ENCODE results near the gene GTF2IRD1. TPM values are rescaled to one million over a fixed set of nuclear protein-coding genes. Genes with fewer than 3 reads are reported as not detected.

Gene GTF2IRD1
- total and polyA plus RNA-seq, 2 of the 4 experiments (the other 2 are of a cell fraction): 4.1 to 21.9 TPM

GRCh38 chr7:74482197-74482467, 28.4 kb downstream of the GTF2IRD1 start:
- WGBS, 2 experiments (ENCODE audit: extremely low coverage in 2 of 2, insufficient read length in 1 of 2): no CpG with 5 or more reads among the region's 4 CpGs
- peaks cover 15 to 87% of the 10 kb centered on the region in 2 experiments for H3K79me1 ChIP-seq (ENCODE audit: low read depth in 1 of 2, low read length in 2 of 2)
- no peak overlapping the region for H3K23ac ChIP-seq (ENCODE audit: low read depth, low read length)
- H3K4me2 ChIP-seq (ENCODE audit: low read depth, low read length): no peak overlapping the region
- peak overlapping the region; percentile 79 for H2BK20ac ChIP-seq (ENCODE audit: low read depth, low read length)
- H4K20me1 ChIP-seq (ENCODE audit: insufficient read depth, low read length): peaks cover 40% of the 10 kb centered on the region
- POLR2A ChIA-PET (ENCODE audit: unreplicated experiment): no interaction called here
- peak overlapping the region; percentile 99 for H4K91ac ChIP-seq (ENCODE audit: insufficient read depth, low read depth, low read length)
- H3K18ac ChIP-seq (ENCODE audit: low read depth, low read length): peak overlapping the region; percentile 33; the same call in 1 of the 2 replicates
- ATAC-seq (ENCODE audit: low read depth) (no peak), DNase-seq (no peak)
- TF ChIP-seq FOS (IDR thresholded peaks at IDR 0.05; ENCODE audit: low read depth, low read length) (no peak), CEBPB (IDR thresholded peaks at IDR 0.05; ENCODE audit: low read depth, low read length) (peak; percentile 64; the same call in 1 of the 2 replicates), POLR2A (IDR thresholded peaks at IDR 0.05; ENCODE audit: low read depth, low read length) (no peak; the same call in 1 of the 2 replicates)
- H2AFZ ChIP-seq (replicated peaks; ENCODE audit: low read length, poor library complexity): no peak overlapping the region
- peak overlapping the region; percentile 45; the same call in 1 of the 2 replicates for H2AK5ac ChIP-seq (ENCODE audit: low read depth, low read length)
- BruUV-seq (replicated peaks): no TSS peak
- H3K27ac ChIP-seq (ENCODE audit: insufficient read depth, low read length): peak overlapping the region; percentile 34; the same call in 1 of the 2 replicates
- H3K14ac ChIP-seq (replicated peaks; ENCODE audit: low read depth, low read length): peak overlapping the region; percentile 73
- H3K9me1 ChIP-seq (ENCODE audit: insufficient read depth, low read length): peaks cover 24% of the 10 kb centered on the region
- CTCF ChIA-PET: no interaction called here
- peak overlapping the region in 1 of 2 experiments; percentile 81; a peak in 1 of 4 replicates for H4K8ac ChIP-seq (ENCODE audit: low read depth in 2 of 2, low read length in 2 of 2)
- peak overlapping the region; percentile 95 for H2BK120ac ChIP-seq (ENCODE audit: low read depth, low read length)
- no peak overlapping the region for H2AK9ac ChIP-seq (replicated peaks; ENCODE audit: low read depth, low read length, poor library complexity)
- no peaks in the 10 kb centered on the region for H3K36me3 ChIP-seq (ENCODE audit: control insufficient read depth, insufficient read depth, low read length)
- no peak overlapping the region for H3K56ac ChIP-seq (ENCODE audit: extremely low read depth, insufficient read depth, low read length)
- H2BK15ac ChIP-seq (ENCODE audit: low read depth, low read length): peak overlapping the region; percentile 49; the same call in 2 of the 3 replicates
- intact Hi-C loops (cut with micrococcal nuclease) (no loop called here), in situ Hi-C loops (cut with MboI; ENCODE audit: low sequenced_read_pairs) (no loop called here), dilution Hi-C loops (cut with HindIII; ENCODE audit: low sequenced_read_pairs, unreplicated experiment) (no loop called here)
- H3K9me3 ChIP-seq (ENCODE audit: control insufficient read depth, insufficient read depth, low read length): no peaks in the 10 kb centered on the region
- peak overlapping the region; percentile 73 for H3K4ac ChIP-seq (ENCODE audit: low read depth, low read length)
- H3K4me1 ChIP-seq (ENCODE audit: control insufficient read depth, insufficient read depth, low read length): peaks cover 55% of the 10 kb centered on the region
- peak overlapping the region; percentile 93 for H2BK5ac ChIP-seq (ENCODE audit: low read depth, low read length, poor library complexity, severe bottlenecking)
- H3K4me3 ChIP-seq (ENCODE audit: insufficient read depth, low read depth, low read length): no peak overlapping the region
- no peak overlapping the region for H3K9ac ChIP-seq (ENCODE audit: low read depth, low read length)
- peak overlapping the region; percentile 3 for H4K5ac ChIP-seq (ENCODE audit: low read depth, low read length)
- H3K27me3 ChIP-seq (ENCODE audit: control insufficient read depth, insufficient read depth, low read length): no peaks in the 10 kb centered on the region

Data from IMR-90 (cell line).